Measurements from ENCODE around the gene MLXIPL. TPM values are rescaled to one million over a fixed set of nuclear protein-coding genes. Genes with fewer than 3 reads are reported as not detected.
"Not testable (repeated sequence)": the region's sequence is repeated elsewhere in the genome, so short reads cannot be mapped to it uniquely, and the experiment has no call there.

MLXIPL gene
- total RNA-seq, 2 donors from 2014 or later: 0.43 TPM; not detected in 1

DNA sequence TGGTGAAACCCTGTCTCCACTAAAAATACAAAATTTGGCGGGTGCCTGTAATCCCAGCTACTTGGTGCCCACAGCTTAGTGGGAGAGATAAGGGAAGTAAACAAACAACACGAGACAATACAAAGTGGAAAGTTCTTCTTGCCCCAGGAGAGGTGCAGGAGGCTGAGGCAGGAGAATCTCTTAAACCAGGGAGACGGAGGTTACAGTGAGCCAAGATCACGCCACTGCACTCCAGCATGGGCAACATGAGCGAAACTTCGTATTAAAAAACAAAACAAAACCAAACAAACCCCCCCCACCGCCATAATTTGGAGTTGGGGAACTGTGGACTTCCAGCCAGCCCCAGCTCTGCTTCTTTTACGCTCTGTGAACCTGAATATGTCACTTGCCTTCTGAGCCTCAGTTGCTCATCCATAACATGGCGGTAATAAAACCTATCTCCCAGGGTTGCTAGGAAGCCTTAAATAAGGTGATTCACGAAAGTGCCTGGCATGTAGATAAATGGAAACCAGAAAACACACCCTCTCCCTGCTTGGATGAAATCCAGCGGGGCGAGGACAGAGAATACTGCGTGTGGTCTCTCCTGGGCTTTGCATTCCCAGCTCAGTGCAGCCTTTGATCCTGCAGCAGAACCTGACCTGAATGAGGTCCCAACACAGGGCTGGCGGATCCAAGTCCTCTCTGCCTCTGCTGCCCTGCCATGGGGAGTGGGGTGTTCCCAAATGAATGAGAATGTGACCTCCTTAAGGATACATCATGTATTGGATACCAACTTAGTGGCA, 10.2 kb downstream of the MLXIPL start:
- H3K36me3 Mint-ChIP-seq: no peaks in the 10 kb centered on the region
- peaks cover 17 to 19% of the 10 kb centered on the region in 2 donors for H3K27me3 Mint-ChIP-seq
- H3K4me1 Mint-ChIP-seq (ENCODE audit: low read depth in 2 of 2): peaks cover 0 to 3% of the 10 kb centered on the region in 2 donors
- DNase-seq (ENCODE audit: low spot score) (no peak), ATAC-seq (no peak)
- H3K27ac Mint-ChIP-seq: no peak overlapping the region
- no peak overlapping the region for H3K4me3 Mint-ChIP-seq
- H3K9me3 Mint-ChIP-seq: no peaks in the 10 kb centered on the region

DNA sequence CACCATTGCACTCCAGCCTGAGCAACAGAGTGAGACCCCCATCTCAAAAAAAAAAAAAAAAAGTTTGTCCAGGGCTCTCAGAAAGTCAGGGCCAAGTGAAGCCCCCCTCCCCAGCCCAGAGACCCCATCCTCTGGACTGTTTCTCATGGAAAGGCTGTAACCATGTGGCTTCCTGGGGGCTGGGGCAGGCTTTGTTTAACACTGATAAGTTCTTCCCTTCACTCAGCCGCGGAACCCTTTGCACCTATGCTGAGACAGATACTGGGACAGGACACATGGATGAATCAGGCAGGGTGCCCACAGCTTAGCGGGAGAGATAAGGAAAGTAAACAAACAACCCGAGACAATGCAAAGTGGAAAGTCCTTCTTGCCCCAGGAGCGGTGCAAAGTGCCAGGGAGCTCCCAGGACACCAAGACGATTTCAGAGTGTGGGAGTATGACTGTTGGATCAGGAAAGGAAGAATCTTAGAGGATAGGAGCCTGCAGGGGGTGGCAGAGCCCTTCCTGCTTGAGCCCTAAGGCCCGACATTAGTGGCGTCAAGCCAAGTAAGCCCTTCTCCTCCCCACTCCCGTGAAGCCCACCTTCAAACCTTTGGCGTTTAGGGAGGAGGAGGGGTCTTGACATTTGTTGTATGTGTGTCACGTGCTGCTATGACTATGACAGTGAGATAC, 11.6 kb downstream of the MLXIPL start:
- Mint-ChIP-seq H3K4me1 (ENCODE audit: low read depth in 2 of 2) (peaks cover 0 to 3% of the 10 kb centered on the region in 2 donors), H3K27me3 (peaks cover 17 to 24% of the 10 kb centered on the region in 2 donors), H3K9me3 (no peaks in the 10 kb centered on the region), H3K36me3 (no peaks in the 10 kb centered on the region), H3K4me3 (no peak overlapping the region), H3K27ac (no peak overlapping the region)
- DNase-seq (ENCODE audit: low spot score): no peak
- ATAC-seq: no peak

DNA sequence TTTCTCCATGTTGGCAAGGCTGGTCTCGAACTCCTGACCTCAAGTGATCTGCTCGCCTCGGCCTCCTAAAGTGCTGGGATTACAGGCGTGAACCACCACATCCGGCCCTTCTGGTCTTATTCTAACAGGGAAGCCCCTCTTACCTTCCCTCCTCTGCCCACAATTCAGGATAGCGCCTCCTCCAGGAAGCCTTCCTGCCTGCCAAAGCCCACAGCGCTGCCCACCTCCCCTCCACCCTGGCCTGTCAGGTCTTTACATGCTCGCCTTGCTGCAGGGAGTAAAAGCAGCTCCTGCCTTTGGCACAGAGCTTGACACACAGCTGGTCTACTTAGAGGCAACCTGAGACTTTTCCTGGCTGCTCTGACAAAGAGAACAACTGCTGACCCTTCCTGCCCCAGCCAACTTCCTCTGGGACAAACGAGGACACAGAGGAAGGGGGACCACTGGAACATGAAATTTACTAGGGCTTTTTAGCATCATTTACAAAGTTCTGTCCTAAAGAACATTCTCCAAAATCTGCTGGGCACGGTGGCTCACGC, 13.2 kb downstream of the MLXIPL start:
- DNase-seq (ENCODE audit: low spot score) (no peak), ATAC-seq (no peak)

GRCh38 chr7:73610105-73610504, 14.2 kb downstream of the MLXIPL start:
- Mint-ChIP-seq H3K27ac (no peak overlapping the region), H3K9me3 (no peaks in the 10 kb centered on the region), H3K4me3 (no peak overlapping the region), H3K27me3 (peaks cover 17 to 24% of the 10 kb centered on the region in 2 donors), H3K4me1 (ENCODE audit: low read depth in 2 of 2) (peaks cover 0 to 3% of the 10 kb centered on the region in 2 donors), H3K36me3 (no peaks in the 10 kb centered on the region)
- no peak for ATAC-seq
- no peak for DNase-seq (ENCODE audit: low spot score)

More for the DNA sequence above, 13.2 kb downstream of the MLXIPL start:
- no peaks in the 10 kb centered on the region for H3K9me3 Mint-ChIP-seq
- peaks cover 0 to 3% of the 10 kb centered on the region in 2 donors for H3K4me1 Mint-ChIP-seq (ENCODE audit: low read depth in 2 of 2)
- peaks cover 17 to 24% of the 10 kb centered on the region in 2 donors for H3K27me3 Mint-ChIP-seq
- no peak overlapping the region for H3K4me3 Mint-ChIP-seq
- H3K27ac Mint-ChIP-seq: no peak overlapping the region
- no peaks in the 10 kb centered on the region for H3K36me3 Mint-ChIP-seq

- not testable (repeated sequence) for H3K4me1 Mint-ChIP-seq (ENCODE audit: low read depth in 2 of 2); H3K27ac Mint-ChIP-seq; DNase-seq (ENCODE audit: low spot score); ATAC-seq; H3K36me3 Mint-ChIP-seq; H3K9me3 Mint-ChIP-seq; H3K4me3 Mint-ChIP-seq
- peaks cover 12 to 19% of the 10 kb centered on the region in 2 donors for H3K27me3 Mint-ChIP-seq
These were observed 16.7 kb downstream of the MLXIPL start for GRCh38 chr7:73607692-73607983.

- H3K4me1 Mint-ChIP-seq (ENCODE audit: low read depth in 2 of 2): peaks cover 0 to 3% of the 10 kb centered on the region in 2 donors
- ATAC-seq (peak; percentile 68 to 77), DNase-seq (ENCODE audit: low spot score) (peak; percentile 75)
- H3K27ac Mint-ChIP-seq: no peak overlapping the region
- no peak overlapping the region for H3K4me3 Mint-ChIP-seq
- no peaks in the 10 kb centered on the region for H3K9me3 Mint-ChIP-seq
- H3K36me3 Mint-ChIP-seq: no peaks in the 10 kb centered on the region
- peaks cover 11 to 16% of the 10 kb centered on the region in 2 donors for H3K27me3 Mint-ChIP-seq
These were observed 17.3 kb downstream of the MLXIPL start for GRCh38 chr7:73606801-73607691.

GRCh38 chr7:73605601-73606220, 18.6 kb downstream of the MLXIPL start:
- no peaks in the 10 kb centered on the region for H3K36me3 Mint-ChIP-seq
- no peak for ATAC-seq
- no peak overlapping the region for H3K27ac Mint-ChIP-seq
- H3K4me3 Mint-ChIP-seq: no peak overlapping the region
- peaks cover 0 to 3% of the 10 kb centered on the region in 2 donors for H3K4me1 Mint-ChIP-seq (ENCODE audit: low read depth in 2 of 2)
- no peaks in the 10 kb centered on the region for H3K9me3 Mint-ChIP-seq
- no peak for DNase-seq (ENCODE audit: low spot score)
- H3K27me3 Mint-ChIP-seq: peaks cover 10 to 13% of the 10 kb centered on the region in 2 donors

DNA sequence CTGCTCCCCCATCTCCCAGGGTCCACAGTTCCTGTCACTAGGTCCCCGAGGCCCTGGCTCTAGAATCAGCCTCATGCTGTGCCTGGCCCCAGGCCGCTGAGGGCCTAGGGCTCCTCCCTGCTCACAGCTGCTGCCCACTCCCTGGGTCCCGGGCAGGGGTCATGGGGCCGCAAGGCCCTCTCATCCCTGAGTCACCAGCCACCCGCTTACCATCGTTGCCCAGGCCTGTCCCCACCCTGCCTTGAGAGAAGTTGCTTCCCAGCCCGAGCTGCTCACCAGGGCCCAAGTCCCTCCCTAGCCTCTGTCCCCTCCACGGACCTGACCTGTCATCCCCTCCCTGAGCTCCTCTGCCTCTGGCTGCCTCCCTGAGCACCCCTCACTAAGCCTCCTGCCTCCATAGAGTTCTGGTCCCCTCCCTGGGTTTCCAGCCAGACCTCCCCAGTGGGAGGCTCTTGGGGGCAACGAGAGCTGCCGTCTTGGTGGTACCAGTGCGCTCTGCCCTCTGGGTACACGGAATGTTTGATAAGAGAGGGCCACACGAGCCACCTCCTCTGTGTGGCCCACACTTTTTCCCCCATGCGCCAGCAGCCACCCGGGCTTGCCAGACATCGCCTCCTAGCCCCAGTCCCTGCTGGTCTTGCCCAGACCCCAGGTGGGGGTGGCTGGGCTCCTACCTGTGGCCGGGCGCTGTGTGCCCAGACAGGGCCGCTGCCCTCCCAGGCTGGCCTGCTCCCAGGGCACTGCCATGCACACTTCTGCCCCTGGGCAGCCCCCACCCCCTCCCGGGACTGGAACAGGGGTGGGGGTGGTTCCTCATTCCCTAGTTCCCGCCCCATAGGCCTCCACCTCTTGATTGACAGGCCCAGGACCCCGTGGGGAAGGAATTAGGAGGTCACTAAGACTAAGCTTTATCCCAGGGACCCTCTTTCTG, 21.3 kb downstream of the MLXIPL start:
- no peaks in the 10 kb centered on the region for H3K4me1 Mint-ChIP-seq (ENCODE audit: low read depth in 2 of 2)
- H3K27ac Mint-ChIP-seq: no peak overlapping the region
- no peaks in the 10 kb centered on the region for H3K9me3 Mint-ChIP-seq
- ATAC-seq (no peak), DNase-seq (ENCODE audit: low spot score) (no peak)
- peaks cover 6 to 8% of the 10 kb centered on the region in 2 donors for H3K27me3 Mint-ChIP-seq
- H3K36me3 Mint-ChIP-seq: no peaks in the 10 kb centered on the region
- no peak overlapping the region for H3K4me3 Mint-ChIP-seq

DNA sequence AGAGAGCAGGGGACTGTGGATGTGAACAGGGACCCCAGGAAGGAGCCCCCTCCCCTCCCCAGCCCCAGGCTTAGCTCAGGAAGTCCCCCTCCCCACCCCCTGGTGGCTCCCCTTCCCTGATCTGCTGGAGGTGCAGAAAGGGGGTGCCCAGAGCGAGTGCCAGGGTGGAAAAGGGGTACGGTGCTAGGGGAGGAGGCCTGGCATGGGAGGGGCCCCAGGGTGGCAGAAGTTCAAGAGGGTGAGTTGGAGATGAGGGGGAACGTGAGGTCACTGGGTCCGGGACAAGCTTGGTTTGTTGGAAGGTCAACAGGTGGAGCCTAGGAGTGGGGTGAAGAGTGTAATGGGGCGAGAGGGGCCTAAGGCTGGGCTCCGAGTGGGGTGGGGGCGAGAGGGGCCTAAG, 24.4 kb downstream of the MLXIPL start:
- ATAC-seq: no peak
- Mint-ChIP-seq H3K4me3 (no peak overlapping the region), H3K36me3 (no peaks in the 10 kb centered on the region), H3K27ac (no peak overlapping the region), H3K27me3 (peaks cover 10 to 11% of the 10 kb centered on the region in 2 donors), H3K4me1 (ENCODE audit: low read depth in 2 of 2) (no peaks in the 10 kb centered on the region), H3K9me3 (no peaks in the 10 kb centered on the region)
- DNase-seq (ENCODE audit: low spot score): no peak

GRCh38 chr7:73599151-73599882, 25.0 kb downstream of the MLXIPL start:
- H3K36me3 Mint-ChIP-seq: no peaks in the 10 kb centered on the region
- no peak for ATAC-seq
- no peaks in the 10 kb centered on the region for H3K4me1 Mint-ChIP-seq (ENCODE audit: low read depth in 2 of 2)

DNA sequence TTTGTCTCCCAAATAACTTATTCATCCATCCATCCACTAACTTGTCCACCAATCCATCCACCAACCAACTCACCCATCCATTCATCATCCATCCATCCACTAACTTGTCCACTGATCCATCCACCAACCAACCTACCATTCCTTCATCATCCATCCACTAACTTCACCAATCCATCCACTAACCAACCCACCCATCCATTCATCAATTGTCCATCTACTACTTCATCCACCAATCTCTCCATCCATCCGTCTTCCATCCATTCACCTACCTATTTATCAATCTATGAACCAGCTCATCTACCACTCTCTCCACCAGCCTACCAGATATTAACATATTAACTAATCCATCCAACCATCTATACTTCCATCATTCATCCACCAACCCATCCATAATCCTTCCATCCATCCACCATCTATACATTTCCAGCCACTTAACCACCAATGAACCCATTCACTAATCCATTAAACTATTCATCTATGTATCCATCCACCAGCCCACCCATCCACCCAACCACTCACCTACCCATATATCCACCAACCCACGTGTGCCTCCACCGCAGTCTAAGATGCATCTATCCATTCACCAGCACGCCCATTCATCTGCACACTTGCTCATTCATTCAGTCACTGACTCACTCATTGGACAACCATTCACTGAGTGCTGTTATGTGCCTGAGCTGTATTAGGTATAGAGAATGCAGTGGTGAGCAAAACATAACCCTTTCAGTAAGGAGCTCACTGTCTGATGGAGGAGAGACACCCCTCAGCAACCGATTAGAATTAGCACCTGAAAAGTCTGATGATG, 26.1 kb downstream of the MLXIPL start:
- H3K4me3 Mint-ChIP-seq: no peak overlapping the region
- H3K36me3 Mint-ChIP-seq: no peaks in the 10 kb centered on the region
- DNase-seq (ENCODE audit: low spot score) (no peak), ATAC-seq (no peak)
- peaks cover 10 to 11% of the 10 kb centered on the region in 2 donors for H3K27me3 Mint-ChIP-seq
- no peaks in the 10 kb centered on the region for H3K4me1 Mint-ChIP-seq (ENCODE audit: low read depth in 2 of 2)
- no peaks in the 10 kb centered on the region for H3K9me3 Mint-ChIP-seq
- H3K27ac Mint-ChIP-seq: no peak overlapping the region

More at GRCh38 chr7:73599151-73599882, 25.0 kb downstream of the MLXIPL start:
- no peak overlapping the region for H3K4me3 Mint-ChIP-seq
- no peaks in the 10 kb centered on the region for H3K9me3 Mint-ChIP-seq
- no peak for DNase-seq (ENCODE audit: low spot score)
- H3K27ac Mint-ChIP-seq: no peak overlapping the region
- peaks cover 10 to 11% of the 10 kb centered on the region in 2 donors for H3K27me3 Mint-ChIP-seq

All from natural killer cell treated with Interleukin-12 subunit alpha and Interleukin-12 subunit beta and Interleukin-15 and Interleukin-18, amount 100 ng/mL, for 72 hours (primary cell).